Lung (tissue), 12 donors: ENCODE measurements around the gene MMP17. TPM values are rescaled to one million over a fixed set of nuclear protein-coding genes. Genes with fewer than 3 reads are reported as not detected.

Experiments
- ATAC-seq: fragments of 200-7000 bp; cut with Tn5 transposase; one replicate; pipeline ENCODE4 v1.9.1; 2020; ENCODE audit warnings: moderate number of reproducible peaks; ENCODE audit not compliant: insufficient read depth, low FRiP score
- DNase-seq, 3 donors: peaks; one replicate each; pipeline ENCODE4 v3.0.0-alpha.2; 2013 to 2017
- H3K27ac ChIP-seq, 2 donors: one replicate each; pipeline ENCODE4 v1.5.1; 2013; ENCODE audit warnings: mild to moderate bottlenecking in 2 of 2, moderate library complexity in 2 of 2, control low read depth in 1 of 2, inconsistent platforms in 1 of 2, low read depth in 1 of 2, low read length in 1 of 2
- H3K27me3 ChIP-seq, 3 donors: one replicate each; pipeline ENCODE4 v1.5.1; 2013; ENCODE audit warnings: low read length in 2 of 3; ENCODE audit not compliant: control insufficient read depth in 3 of 3, insufficient read depth in 3 of 3
- H3K36me3 ChIP-seq, 4 donors: one replicate each; pipeline ENCODE4 v1.5.1; 2013; ENCODE audit warnings: low read length in 4 of 4, mild to moderate bottlenecking in 1 of 4, moderate library complexity in 1 of 4; ENCODE audit not compliant: control insufficient read depth in 4 of 4, insufficient read depth in 4 of 4
- H3K4me1 ChIP-seq, 5 donors: one replicate each; pipeline ENCODE4 v1.5.1; 2013; ENCODE audit warnings: low read length in 5 of 5, mild to moderate bottlenecking in 2 of 5, moderate library complexity in 1 of 5; ENCODE audit not compliant: control insufficient read depth in 5 of 5, insufficient read depth in 5 of 5
- H3K4me3 ChIP-seq: one replicate; pipeline ENCODE4 v1.5.1; 2013; ENCODE audit warnings: mild to moderate bottlenecking, control low read depth, moderate library complexity
- H3K9ac ChIP-seq, 2 donors: one replicate each; pipeline ENCODE4 v1.5.1; 2013; ENCODE audit warnings: low read length in 2 of 2, control low read depth in 1 of 2; ENCODE audit not compliant: insufficient read depth in 1 of 2
- H3K9me3 ChIP-seq, 4 donors: one replicate each; pipeline ENCODE4 v1.5.1; 2013; ENCODE audit warnings: low read length in 3 of 4, mild to moderate bottlenecking in 1 of 4, moderate library complexity in 1 of 4; ENCODE audit not compliant: control insufficient read depth in 4 of 4, insufficient read depth in 3 of 4
- CTCF ChIP-seq: IDR thresholded peaks from 2 replicates; pipeline ENCODE4 v1.5.1; 2012; ENCODE audit warnings: mild to moderate bottlenecking; ENCODE audit errors: control extremely low read depth, extremely low read depth
- WGBS, 2 donors: extraction: QIAGEN DNeasy Blood & Tissue Kit; methylation state at CpG; one replicate each; pipeline ENCODE4 v1.1.7; 2013; 5-methylcytosine and 5-hydroxymethylcytosine counted together
- polyA plus RNA-seq, 2 donors: library from polyadenylated mRNA; stranded (reverse); fragments of 200-250 nt; gene quantifications; one replicate each; pipeline ENCODE4 v1.2.1, GENCODE V29; 2013
- total RNA-seq, 2 donors: library from RNA; depleted of rRNA in 1 of 2; stranded (reverse); fragments of >200 nt in 1 of 2; gene quantifications; one replicate each; pipeline ENCODE4 v1.2.1, GENCODE V29; 2014 to 2021
- donor health status: control.
- donor health status: control.
- donor health status: Bipolar disorder and iron deficiency.
- donor health status: healthy.
- donor health status: DM: yes; HTN: yes; CAD: no.

MMP17 gene
- total and polyA plus RNA-seq, 4 donors: 1.7 to 5.6 (median 3.9) TPM

- no peak for ATAC-seq
- no peak overlapping the region for H3K4me3 ChIP-seq
- peak in 1 of 3 donors; percentile 32 for DNase-seq
- H3K27me3 ChIP-seq: peaks cover 0 to 2% (median 0%) of the 10 kb centered on the region in 3 donors
- peaks cover 0 to 1% (median 0%) of the 10 kb centered on the region in 4 donors for H3K9me3 ChIP-seq
- 45 to 50% methylated on average over 18 to 20 of the region's 20 CpGs for WGBS, 2 donors
- no peak overlapping the region for H3K27ac ChIP-seq
- H3K36me3 ChIP-seq: no peaks in the 10 kb centered on the region
- H3K9ac ChIP-seq: no peak overlapping the region
- H3K4me1 ChIP-seq: peaks cover 0 to 8% (median 0%) of the 10 kb centered on the region in 5 donors
- no peak for TF ChIP-seq CTCF
Observed at GRCh38 chr12:131862994-131863710, 35.0 kb downstream of the MMP17 start.

- Histone ChIP-seq H3K4me1 (peaks cover 0 to 8% (median 0%) of the 10 kb centered on the region in 5 donors), H3K27me3 (peaks cover 0 to 2% (median 0%) of the 10 kb centered on the region in 3 donors), H3K36me3 (no peaks in the 10 kb centered on the region), H3K27ac (no peak overlapping the region), H3K9ac (no peak overlapping the region), H3K9me3 (peaks cover 0 to 1% (median 0%) of the 10 kb centered on the region in 4 donors), H3K4me3 (no peak overlapping the region)
- DNase-seq (no peak), ATAC-seq (no peak)
- 78 to 87% methylated on average over 24 of the region's 24 CpGs for WGBS, 2 donors
- no peak for TF ChIP-seq CTCF
Observed at GRCh38 chr12:131863711-131864396, 35.7 kb downstream of the MMP17 start.

GRCh38 chr12:131864469-131864868 lies 36.3 kb downstream of the MMP17 start:
- Histone ChIP-seq H3K9ac (no peak overlapping the region), H3K36me3 (no peaks in the 10 kb centered on the region), H3K27ac (no peak overlapping the region), H3K4me1 (peaks cover 0 to 8% (median 0%) of the 10 kb centered on the region in 5 donors), H3K9me3 (peaks cover 0 to 1% (median 0%) of the 10 kb centered on the region in 4 donors), H3K27me3 (peaks cover 0 to 2% (median 0%) of the 10 kb centered on the region in 3 donors), H3K4me3 (no peak overlapping the region)
- WGBS, 2 donors: 89 to 90% methylated on average over 8 of the region's 8 CpGs
- TF ChIP-seq CTCF: no peak
- DNase-seq (no peak), ATAC-seq (no peak)
